Endothelial cell of umbilical vein (primary cell): ENCODE measurements around the gene ITGB2. TPM values are rescaled to one million over a fixed set of nuclear protein-coding genes. Genes with fewer than 3 reads are reported as not detected.

Experiments
- BruUV-seq: library from RNA; stranded (reverse); fragments of 400-500 nt; replicated peaks from 2 replicates; lab custom pipeline; 2021; lab: Mats Ljungman, UMichigan
- CTCF ChIA-PET: fragments of 300-600, 350-600 bp; sonication (Branson Sonifier 250); formaldehyde crosslinking; loops from one replicate; lab custom pipeline; 2021; ENCODE audit warnings: antibody characterized with exemption, inconsistent platforms; lab: Charles Lee
- POLR2A ChIA-PET: fragments of 300-600, 350-600 bp; sonication (Branson Sonifier 250); formaldehyde crosslinking; loops from one replicate; lab custom pipeline; 2021; ENCODE audit warnings: antibody characterized with exemption, inconsistent platforms; lab: Charles Lee
- DNase-seq: peaks from one replicate; pipeline ENCODE4 v3.0.0-alpha.2; 2011; ENCODE audit warnings: low read depth, low spot score
- FAIRE-seq: peaks from 2 replicates; lab custom pipeline; 2011; peaks lifted over from hg19 to GRCh38; lab: Jason Lieb, UNC
- H2AFZ ChIP-seq: 2 replicates; pipeline ENCODE4 v1.6.0; 2012; ENCODE audit warnings: low read depth, low read length, control low read depth, inconsistent platforms
- H3K27ac ChIP-seq: 2 replicates; pipeline ENCODE4 v1.5.1; 2011; ENCODE audit warnings: low read depth, mild to moderate bottlenecking, control low read depth, low read length, moderate library complexity; ENCODE audit not compliant: insufficient read depth
- H3K27me3 ChIP-seq, 2 experiments: 2 replicates each; pipeline versions ENCODE4 v1.6.0 to v1.6.1; 2011; ENCODE audit warnings: low read length in 2 of 2, mixed read lengths in 1 of 2; ENCODE audit not compliant: control insufficient read depth in 2 of 2, insufficient read depth in 2 of 2
- H3K36me3 ChIP-seq, 2 experiments: 2 replicates in 1 of 2; 3 replicates in 1 of 2; pipeline ENCODE4 v1.5.1; 2011; ENCODE audit warnings: low read length in 2 of 2, mild to moderate bottlenecking in 1 of 2, moderate library complexity in 1 of 2; ENCODE audit not compliant: control insufficient read depth in 2 of 2, insufficient read depth in 2 of 2; ENCODE audit errors: extremely low read depth in 1 of 2
- H3K4me1 ChIP-seq: 3 replicates; pipeline ENCODE4 v1.5.1; 2011; ENCODE audit warnings: mild to moderate bottlenecking, low read length; ENCODE audit not compliant: control insufficient read depth, insufficient read depth; ENCODE audit errors: extremely low read depth
- H3K4me2 ChIP-seq: 2 replicates; pipeline ENCODE4 v1.6.1; 2011; ENCODE audit warnings: low read length, control low read depth, mixed read lengths; ENCODE audit not compliant: insufficient read depth
- H3K4me3 ChIP-seq, 3 experiments: fragments of 200-600 bp in 1 of 3; sonication (generic), shearing (Covaris generic) in 1 of 3; replicated peaks in 1 of 3; 2 replicates each; pipeline ENCODE4 v1.5.1; 2011 to 2016; ENCODE audit warnings: control low read depth in 3 of 3, low read length in 3 of 3, mild to moderate bottlenecking in 2 of 3, inconsistent platforms in 1 of 3, low read depth in 1 of 3, moderate library complexity in 1 of 3; ENCODE audit not compliant: insufficient read depth in 1 of 3
- H3K79me2 ChIP-seq: 2 replicates; pipeline ENCODE4 v1.6.0; 2012; ENCODE audit warnings: low read length, inconsistent platforms; ENCODE audit not compliant: control insufficient read depth, insufficient read depth
- H3K9ac ChIP-seq: replicated peaks from 2 replicates; pipeline ENCODE3; 2011; ENCODE audit warnings: low read length, control low read depth; ENCODE audit not compliant: insufficient read depth; ENCODE audit errors: extremely low read depth
- H3K9me1 ChIP-seq: replicated peaks from 3 replicates; pipeline ENCODE4 v1.6.0; 2011; ENCODE audit warnings: mild to moderate bottlenecking, low read length; ENCODE audit not compliant: control insufficient read depth, insufficient read depth; ENCODE audit errors: extremely low read depth
- H3K9me3 ChIP-seq: replicated peaks from 2 replicates; pipeline ENCODE4 v1.5.1; 2012; ENCODE audit warnings: low read length, inconsistent platforms; ENCODE audit not compliant: control insufficient read depth, insufficient read depth
- H4K20me1 ChIP-seq: replicated peaks from 2 replicates; pipeline ENCODE3; 2011; ENCODE audit warnings: mild to moderate bottlenecking, low read length; ENCODE audit not compliant: control insufficient read depth, insufficient read depth; ENCODE audit errors: extremely low read depth
- CTCF ChIP-seq, 2 donors: IDR thresholded peaks; 1 replicate in 1 of 2; 2 replicates in 1 of 2; pipeline ENCODE4 v1.5.1; 2011; ENCODE audit warnings: low read length in 2 of 2, mild to moderate bottlenecking in 2 of 2, moderate library complexity in 2 of 2, control low read depth in 1 of 2, inconsistent platforms in 1 of 2, low read depth in 1 of 2; ENCODE audit not compliant: insufficient read depth in 1 of 2; ENCODE audit errors: extremely low read depth in 1 of 2
- EZH2 ChIP-seq: IDR thresholded peaks from 2 replicates; pipeline ENCODE4 v1.6.1; 2012; ENCODE audit warnings: borderline replicate concordance, low read depth, mild to moderate bottlenecking, moderate library complexity, low read length, inconsistent platforms; ENCODE audit not compliant: severe bottlenecking
- FOS ChIP-seq: IDR thresholded peaks from 2 replicates; pipeline ENCODE4 v1.6.1; 2011; ENCODE audit warnings: mild to moderate bottlenecking, low read length, moderate library complexity, borderline replicate concordance; ENCODE audit not compliant: insufficient read depth
- GATA2 ChIP-seq: IDR thresholded peaks from 2 replicates; pipeline ENCODE4 v1.7.0; 2011; ENCODE audit warnings: low read depth, mild to moderate bottlenecking, moderate library complexity, mixed read lengths, low read length; ENCODE audit not compliant: insufficient read length, insufficient read depth
- JUN ChIP-seq: IDR thresholded peaks from 2 replicates; pipeline ENCODE4 v1.6.1; 2011; ENCODE audit warnings: borderline replicate concordance, low read depth; ENCODE audit not compliant: insufficient read length, insufficient read depth
- MAX ChIP-seq: IDR thresholded peaks from 2 replicates; pipeline ENCODE4 v1.6.1; 2011; ENCODE audit not compliant: insufficient read depth, insufficient read length
- MYC ChIP-seq: IDR thresholded peaks from one replicate; pipeline ENCODE4 v1.6.1; 2011; ENCODE audit warnings: mild to moderate bottlenecking, low read depth, low read length
- POLR2A ChIP-seq: IDR thresholded peaks from 2 replicates; pipeline ENCODE4 v1.6.1; 2012; ENCODE audit warnings: low read depth, mild to moderate bottlenecking, control low read depth, low read length
- POLR2AphosphoS5 ChIP-seq: IDR thresholded peaks from 2 replicates; pipeline ENCODE4 v1.6.1; 2012; ENCODE audit warnings: low read depth, mild to moderate bottlenecking, control low read depth, low read length, moderate library complexity; ENCODE audit not compliant: insufficient read depth
- dilution Hi-C: fragments of 300-500 bp; cut with MboI; formaldehyde crosslinking; loops from one replicate; pipeline ENCODE4 v1.15.0; 2019; ENCODE audit warnings: low sequenced_read_pairs; ENCODE audit not compliant: extremely low pct_ligation_motif_present
- intact Hi-C: fragments of 100-400 bp; cut with micrococcal nuclease; formaldehyde crosslinking; loops from one replicate; pipeline ENCODE4 v1.10.0; 2022
- polyA plus RNA-seq, 4 experiments: library from polyadenylated mRNA; depleted of rRNA in 3 of 4; stranded (reverse) in 3 of 4; unstranded in 1 of 4; fragments of >200 nt; gene quantifications; 2 replicates each; pipeline versions ENCODE4 v1.2.1 to v1.2.3, GENCODE V29; 2011 to 2012; ENCODE audit warnings: missing spikeins in 1 of 4
- total RNA-seq: library from RNA; stranded (reverse); gene quantifications from 2 replicates; pipeline ENCODE4 v1.2.3, GENCODE V29; 2021

ITGB2 gene
- total and polyA plus RNA-seq, 2 donors (not counting 3 experiments of a cell fraction or from before 2014, with no cell fraction given) = 0.39 to 0.91 TPM

DNA sequence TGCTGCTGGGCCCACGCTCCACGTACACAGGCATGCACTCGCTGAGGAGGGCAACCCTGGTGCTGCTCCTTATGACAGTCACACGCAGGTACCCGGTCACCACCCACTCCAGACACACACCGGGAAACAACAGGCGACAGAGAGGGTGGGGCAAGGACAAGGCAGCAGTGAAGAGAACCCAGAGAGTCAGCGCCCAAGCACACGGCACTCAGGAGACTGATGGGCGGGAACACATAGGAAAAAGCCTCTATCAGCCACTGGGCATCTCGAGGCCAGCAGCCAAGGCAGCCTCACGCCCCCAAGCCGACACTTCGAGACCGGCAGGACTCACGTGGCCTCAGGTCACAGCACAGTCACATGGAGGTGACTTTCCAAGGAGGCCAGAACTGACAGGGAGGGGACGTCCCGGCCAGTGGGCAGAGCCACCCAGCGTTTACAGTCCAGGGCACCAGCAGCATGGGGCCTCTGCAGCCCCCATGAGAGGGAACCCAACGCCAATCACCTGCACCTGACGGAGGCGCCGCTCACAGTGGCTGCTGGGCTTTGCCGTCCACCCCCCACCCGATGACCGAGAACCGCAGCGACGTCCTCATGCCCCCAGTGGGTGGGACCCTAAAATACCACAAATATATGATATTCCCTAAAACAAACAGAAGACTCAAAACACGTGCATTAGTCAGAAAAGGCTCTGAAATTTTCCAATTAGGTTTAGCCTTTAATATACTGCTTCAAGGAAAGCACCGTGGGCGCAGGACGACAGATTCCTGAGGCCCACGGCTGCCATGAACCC, 66.9 kb downstream of the ITGB2 start:
- BruUV-seq = no TSS peak
- no peaks in the 10 kb centered on the region for H3K9me3 ChIP-seq

More for the DNA sequence above, 66.9 kb downstream of the ITGB2 start:
- no peak for DNase-seq
- Histone ChIP-seq H4K20me1 (peaks cover 7% of the 10 kb centered on the region), H3K79me2 (peaks cover 63% of the 10 kb centered on the region), H2AFZ (no peak overlapping the region), H3K27me3 (no peaks in the 10 kb centered on the region), H3K9ac (no peak overlapping the region), H3K4me2 (no peak overlapping the region), H3K9me1 (no peaks in the 10 kb centered on the region), H3K36me3 (peaks cover 47 to 67% of the 10 kb centered on the region in 2 experiments), H3K4me1 (no peaks in the 10 kb centered on the region), H3K4me3 (no peak overlapping the region), H3K27ac (no peak overlapping the region)
- ChIA-PET POLR2A (no interaction called here), CTCF (no interaction called here)
- TF ChIP-seq POLR2AphosphoS5 (no peak), MAX (no peak), FOS (no peak), CTCF (IDR thresholded peaks at IDR 0.05; ENCODE audit: extremely low read depth in 1 of 2, insufficient read depth in 1 of 2, low read depth in 1 of 2, low read length in 2 of 2) (no peak), EZH2 (no peak), POLR2A (no peak), MYC (no peak), GATA2 (no peak), JUN (no peak)
- dilution Hi-C loops = no loop called here
- FAIRE-seq = no peak
- intact Hi-C loops = no loop called here
